Measurements from ENCODE around the gene ID3. TPM values are rescaled to one million over a fixed set of nuclear protein-coding genes. Genes with fewer than 3 reads are reported as not detected.

Gene ID3, protein sequence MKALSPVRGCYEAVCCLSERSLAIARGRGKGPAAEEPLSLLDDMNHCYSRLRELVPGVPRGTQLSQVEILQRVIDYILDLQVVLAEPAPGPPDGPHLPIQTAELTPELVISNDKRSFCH
- total RNA-seq: 131 and 139 TPM in 2 replicates

DNA sequence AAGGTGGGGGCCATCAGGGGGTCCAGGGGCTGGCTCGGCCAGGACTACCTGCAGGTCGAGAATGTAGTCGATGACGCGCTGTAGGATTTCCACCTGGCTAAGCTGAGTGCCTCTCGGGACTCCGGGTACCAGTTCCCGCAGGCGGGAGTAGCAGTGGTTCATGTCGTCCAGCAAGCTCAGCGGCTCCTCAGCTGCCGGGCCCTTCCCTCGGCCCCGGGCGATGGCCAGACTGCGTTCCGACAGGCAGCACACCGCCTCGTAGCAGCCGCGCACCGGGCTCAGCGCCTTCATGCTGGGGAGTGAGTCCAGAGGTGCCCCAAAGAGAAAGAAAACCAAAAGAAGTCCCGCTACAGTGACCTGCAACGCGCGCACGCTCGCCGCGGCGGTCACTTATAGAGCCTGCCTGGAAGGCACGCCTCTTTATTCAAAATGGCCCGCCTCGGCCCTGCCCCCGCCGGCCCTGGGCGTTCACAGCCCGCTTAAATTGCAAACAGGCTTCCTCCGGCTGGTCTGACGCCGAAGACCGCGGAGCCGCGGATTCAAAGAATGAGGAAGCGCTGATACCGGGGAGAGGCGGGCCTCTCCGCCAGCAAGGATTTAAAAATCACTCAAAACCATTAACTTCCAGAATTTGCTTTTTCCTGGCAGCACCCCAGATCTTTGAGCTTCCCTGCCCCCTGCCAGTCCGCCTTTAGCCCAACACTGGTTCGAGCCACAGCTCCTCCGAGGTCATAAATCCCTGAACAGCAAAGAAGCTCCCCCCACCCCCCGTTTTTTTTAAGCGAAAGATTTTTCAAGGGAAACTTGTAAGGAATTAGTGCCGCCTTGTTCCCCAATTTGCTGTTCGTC is at the start of gene ID3:
ID3 (minus strand) TSS at position 366 of the 849 bp plus-strand sequence; CDS start at position 291, 75 bp downstream.

DNA sequence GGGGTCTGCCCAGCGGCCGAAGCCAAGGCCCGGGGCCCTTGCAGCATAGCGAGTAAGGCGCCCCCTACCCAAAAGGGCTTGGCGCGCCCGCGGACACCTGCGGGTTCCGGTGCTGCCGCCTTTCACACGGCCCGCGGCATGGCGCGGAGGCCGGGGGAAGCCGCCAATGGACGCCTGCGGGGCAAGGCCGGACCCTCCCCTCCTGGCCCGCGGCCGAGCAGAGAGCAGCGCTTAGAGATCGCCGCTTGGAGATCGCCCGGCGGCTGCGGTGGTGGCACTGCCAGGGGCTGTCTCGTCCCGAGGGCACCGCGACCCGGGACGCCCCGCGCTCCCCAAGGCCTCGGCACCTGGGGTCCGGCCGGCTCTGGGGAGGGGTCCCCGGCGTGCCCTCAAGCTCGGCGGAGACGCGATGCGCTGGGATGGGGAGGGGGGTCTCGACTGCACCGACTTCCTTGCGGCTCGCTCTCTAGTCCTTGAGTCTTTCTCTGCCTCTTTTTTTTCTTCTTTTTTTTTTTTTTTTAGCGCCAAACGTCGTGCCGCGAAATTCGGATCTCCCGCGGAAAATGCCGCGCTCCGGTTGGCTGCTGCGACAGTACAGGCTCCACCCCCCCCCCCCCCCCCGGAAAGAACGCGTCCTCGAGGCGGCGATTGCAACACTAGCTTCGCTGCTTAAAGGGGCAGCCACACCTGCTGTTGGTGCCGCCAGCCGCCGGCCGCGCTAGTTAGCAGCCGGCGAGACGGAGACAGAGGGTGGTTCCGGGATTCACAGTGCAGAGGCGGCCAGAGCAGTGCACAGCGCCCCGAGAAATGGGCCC is 28.3 kb downstream of the ID3 start, which contains the start of gene E2F2:
E2F2 (minus strand) TSS at position 487 of the 815 bp plus-strand sequence; CDS start at position 47, 440 bp downstream.

Other genes with a start within 250 kb of the ID3 start
- gene HNRNPR, start 215.2 kb downstream of the ID3 start, total RNA-seq: 67.9 and 88.1 TPM in 2 replicates
- 5.1 and 5.7 TPM in 2 replicates for gene ZNF436, start 189.7 kb downstream of the ID3 start, total RNA-seq
- gene TCEA3, start 134.8 kb downstream of the ID3 start, total RNA-seq: 4.8 and 5.9 TPM in 2 replicates
- gene ASAP3, start 75.3 kb downstream of the ID3 start, total RNA-seq: 25.6 TPM in 2 replicates
- gene E2F2, start 28.3 kb downstream of the ID3 start, total RNA-seq: 3.3 and 3.7 TPM in 2 replicates
- 952 and 1,010 TPM in 2 replicates for gene RPL11, start 132.3 kb upstream of the ID3 start, total RNA-seq
- 24.4 and 26.2 TPM in 2 replicates for gene ELOA, start 184.0 kb upstream of the ID3 start, total RNA-seq
- 47.6 and 47.9 TPM in 2 replicates for gene PITHD1, start 218.9 kb upstream of the ID3 start, total RNA-seq
- 53.7 and 57.2 TPM in 2 replicates for gene LYPLA2, start 231.6 kb upstream of the ID3 start, total RNA-seq
- 81.0 and 82.9 TPM in 2 replicates for gene GALE, start 241.3 kb upstream of the ID3 start, total RNA-seq

All from bronchus fibroblast of lung (primary cell).